ENCODE measurements around the gene ACOT6.

GRCh38 chr14:73591690-73592449, 20.4 kb upstream of the ACOT6 start, which contains the start of gene ACOT4:
- TF ChIP-seq, protein P1, sequence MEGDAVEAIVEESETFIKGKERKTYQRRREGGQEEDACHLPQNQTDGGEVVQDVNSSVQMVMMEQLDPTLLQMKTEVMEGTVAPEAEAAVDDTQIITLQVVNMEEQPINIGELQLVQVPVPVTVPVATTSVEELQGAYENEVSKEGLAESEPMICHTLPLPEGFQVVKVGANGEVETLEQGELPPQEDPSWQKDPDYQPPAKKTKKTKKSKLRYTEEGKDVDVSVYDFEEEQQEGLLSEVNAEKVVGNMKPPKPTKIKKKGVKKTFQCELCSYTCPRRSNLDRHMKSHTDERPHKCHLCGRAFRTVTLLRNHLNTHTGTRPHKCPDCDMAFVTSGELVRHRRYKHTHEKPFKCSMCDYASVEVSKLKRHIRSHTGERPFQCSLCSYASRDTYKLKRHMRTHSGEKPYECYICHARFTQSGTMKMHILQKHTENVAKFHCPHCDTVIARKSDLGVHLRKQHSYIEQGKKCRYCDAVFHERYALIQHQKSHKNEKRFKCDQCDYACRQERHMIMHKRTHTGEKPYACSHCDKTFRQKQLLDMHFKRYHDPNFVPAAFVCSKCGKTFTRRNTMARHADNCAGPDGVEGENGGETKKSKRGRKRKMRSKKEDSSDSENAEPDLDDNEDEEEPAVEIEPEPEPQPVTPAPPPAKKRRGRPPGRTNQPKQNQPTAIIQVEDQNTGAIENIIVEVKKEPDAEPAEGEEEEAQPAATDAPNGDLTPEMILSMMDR (conservative IDR thresholded peaks at IDR 0.05), result no peak
- TF ChIP-seq ZFX (IDR thresholded peaks at IDR 0.05), result no peak

All from C4-2B (cell line).